MM.1S (cell line): Measurements from ENCODE around the gene CDH4.

Experiments
- DNase-seq: peaks from one replicate; pipeline ENCODE4 v3.0.0-alpha.2; 2015
- H2AFZ ChIP-seq: fragments of 300-600 bp; sonication (generic); 2 replicates; pipeline ENCODE4 v1.6.0; 2016; ENCODE audit warnings: antibody characterized with exemption, low read length
- H3F3A ChIP-seq: fragments of 300-600 bp; sonication (generic); 2 replicates; pipeline ENCODE4 v1.6.1; 2016; ENCODE audit warnings: mild to moderate bottlenecking, antibody characterized with exemption, low read length, moderate library complexity, mixed read lengths; ENCODE audit not compliant: insufficient read depth
- H3K27ac ChIP-seq: fragments of 300-600 bp; sonication (generic); 2 replicates; pipeline ENCODE4 v1.5.1; 2016; ENCODE audit warnings: mild to moderate bottlenecking, low read length
- H3K27me3 ChIP-seq: fragments of 300-600 bp; sonication (generic); replicated peaks from 2 replicates; pipeline ENCODE4 v1.6.0; 2016; ENCODE audit warnings: low read length; ENCODE audit not compliant: insufficient read depth
- H3K36me3 ChIP-seq: fragments of 300-600 bp; sonication (generic); replicated peaks from 2 replicates; pipeline ENCODE4 v1.6.1; 2016; ENCODE audit warnings: mild to moderate bottlenecking, low read length, mixed read lengths; ENCODE audit not compliant: insufficient read depth
- H3K4me1 ChIP-seq: fragments of 300-600 bp; sonication (generic); 2 replicates; pipeline ENCODE4 v1.6.1; 2016; ENCODE audit warnings: low read length, mixed read lengths
- H3K4me2 ChIP-seq: fragments of 300-600 bp; sonication (generic); 2 replicates; pipeline ENCODE4 v1.6.0; 2016; ENCODE audit warnings: low read depth, low read length
- H3K4me3 ChIP-seq: fragments of 300-600 bp; sonication (generic); 2 replicates; pipeline ENCODE4 v1.5.1; 2016; ENCODE audit warnings: low read length, mixed read lengths
- H3K79me2 ChIP-seq: fragments of 300-600 bp; sonication (generic); 2 replicates; pipeline ENCODE4 v1.6.1; 2016; ENCODE audit warnings: mixed run types, low read length, mixed read lengths
- H3K9ac ChIP-seq: fragments of 300-600 bp; sonication (generic); 2 replicates; pipeline ENCODE4 v1.6.1; 2016; ENCODE audit warnings: low read length, mixed read lengths
- H3K9me2 ChIP-seq: fragments of 300-600 bp; sonication (generic); replicated peaks from 2 replicates; pipeline ENCODE4 v1.6.1; 2016; ENCODE audit warnings: mild to moderate bottlenecking, low read length, mixed read lengths; ENCODE audit not compliant: insufficient read depth
- H3K9me3 ChIP-seq: fragments of 300-600 bp; sonication (generic); replicated peaks from 2 replicates; pipeline ENCODE4 v1.6.1; 2016; ENCODE audit warnings: mild to moderate bottlenecking, low read length, mixed read lengths; ENCODE audit not compliant: insufficient read depth
- H4K20me1 ChIP-seq: fragments of 300-600 bp; sonication (generic); 2 replicates; pipeline ENCODE4 v1.6.1; 2016; ENCODE audit warnings: mild to moderate bottlenecking, low read length, moderate library complexity, mixed read lengths; ENCODE audit not compliant: insufficient read depth
- CTCF ChIP-seq: fragments of 300-600 bp; sonication (generic); IDR thresholded peaks from 2 replicates; pipeline ENCODE4 v1.5.1; 2016; ENCODE audit warnings: antibody characterized with exemption, low read length, mixed read lengths
- EZH2 ChIP-seq: fragments of 300-600 bp; sonication (generic); optimal IDR thresholded peaks from 2 replicates; pipeline ENCODE3; 2017; ENCODE audit warnings: low read depth, mild to moderate bottlenecking, antibody characterized with exemption, low read length, mixed read lengths
- EZH2phosphoT487 ChIP-seq: fragments of 300-600 bp; sonication (generic); IDR thresholded peaks from 2 replicates; pipeline ENCODE4 v1.6.1; 2018; ENCODE audit warnings: antibody characterized with exemption, low read length

The CDH4 gene

GRCh38 chr20:61369731-61370520, 117.9 kb downstream of the CDH4 start:
- Histone ChIP-seq H3K27me3 (peaks cover 81% of the 10 kb centered on the region), H2AFZ (no peak overlapping the region), H3K9me2 (no peaks in the 10 kb centered on the region), H3F3A (no peaks in the 10 kb centered on the region), H3K4me1 (no peaks in the 10 kb centered on the region), H3K36me3 (no peaks in the 10 kb centered on the region), H3K9me3 (no peaks in the 10 kb centered on the region), H3K79me2 (no peaks in the 10 kb centered on the region), H3K4me3 (no peak overlapping the region), H3K4me2 (no peak overlapping the region), H3K9ac (no peak overlapping the region), H3K27ac (no peak overlapping the region), H4K20me1 (no peaks in the 10 kb centered on the region)
- TF ChIP-seq EZH2phosphoT487 (no peak), CTCF (no peak), EZH2 (no peak)
- no peak for DNase-seq

GRCh38 chr20:61370841-61371303, 118.8 kb downstream of the CDH4 start:
- Histone ChIP-seq H3K4me1 (no peaks in the 10 kb centered on the region), H3K4me2 (no peak overlapping the region), H3K27me3 (peaks cover 72% of the 10 kb centered on the region), H3K9me2 (no peaks in the 10 kb centered on the region), H3K9ac (no peak overlapping the region), H2AFZ (no peak overlapping the region), H3K27ac (no peak overlapping the region), H3K4me3 (no peak overlapping the region), H3F3A (no peaks in the 10 kb centered on the region), H3K36me3 (no peaks in the 10 kb centered on the region), H3K79me2 (no peaks in the 10 kb centered on the region), H4K20me1 (no peaks in the 10 kb centered on the region), H3K9me3 (no peaks in the 10 kb centered on the region)
- TF ChIP-seq CTCF (no peak), EZH2 (no peak), EZH2phosphoT487 (no peak)
- no peak for DNase-seq

- no peak overlapping the region for H3K4me3 ChIP-seq
- no peaks in the 10 kb centered on the region for H3F3A ChIP-seq
- no peaks in the 10 kb centered on the region for H3K79me2 ChIP-seq
- DNase-seq: no peak
- no peak overlapping the region for H3K4me2 ChIP-seq
- H3K27me3 ChIP-seq: peaks cover 67% of the 10 kb centered on the region
- no peaks in the 10 kb centered on the region for H3K9me2 ChIP-seq
- TF ChIP-seq EZH2phosphoT487: no peak
- no peak for TF ChIP-seq EZH2
- TF ChIP-seq CTCF: no peak
- H4K20me1 ChIP-seq: no peaks in the 10 kb centered on the region
- H3K9ac ChIP-seq: no peak overlapping the region
- no peaks in the 10 kb centered on the region for H3K4me1 ChIP-seq
- H3K9me3 ChIP-seq: no peaks in the 10 kb centered on the region
- no peaks in the 10 kb centered on the region for H3K36me3 ChIP-seq
- H2AFZ ChIP-seq: no peak overlapping the region
- no peak overlapping the region for H3K27ac ChIP-seq
Measured at GRCh38 chr20:61371501-61372136, 119.6 kb downstream of the CDH4 start.
